Measurements from ENCODE around the gene CNTNAP2. TPM values are rescaled to one million over a fixed set of nuclear protein-coding genes. Genes with fewer than 3 reads are reported as not detected.

The CNTNAP2 gene
- total RNA-seq, 4 donors from 2014 or later: 0.25 to 0.89 (median 0.30) TPM; not detected in 1

DNA sequence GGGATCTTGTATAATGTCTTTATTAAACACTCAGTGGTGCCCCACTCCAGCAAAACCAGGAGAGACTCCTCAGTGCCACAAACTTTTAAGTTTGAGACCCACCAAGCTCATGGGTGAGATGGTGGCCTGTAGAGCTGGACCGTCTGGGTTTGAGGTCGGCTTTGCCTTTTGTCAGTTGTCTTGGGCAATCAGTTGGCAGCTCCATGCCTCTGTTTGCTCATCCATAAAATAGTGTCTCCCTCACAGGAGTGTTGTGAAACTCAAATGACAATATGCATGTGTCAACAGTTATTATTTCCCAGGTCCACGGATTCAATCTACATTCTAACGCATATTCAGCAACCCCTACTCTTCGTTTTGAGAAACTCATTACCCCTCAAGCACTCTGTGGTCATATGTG, 2106.1 kb downstream of the CNTNAP2 start:
- TF ChIP-seq, protein P1, sequence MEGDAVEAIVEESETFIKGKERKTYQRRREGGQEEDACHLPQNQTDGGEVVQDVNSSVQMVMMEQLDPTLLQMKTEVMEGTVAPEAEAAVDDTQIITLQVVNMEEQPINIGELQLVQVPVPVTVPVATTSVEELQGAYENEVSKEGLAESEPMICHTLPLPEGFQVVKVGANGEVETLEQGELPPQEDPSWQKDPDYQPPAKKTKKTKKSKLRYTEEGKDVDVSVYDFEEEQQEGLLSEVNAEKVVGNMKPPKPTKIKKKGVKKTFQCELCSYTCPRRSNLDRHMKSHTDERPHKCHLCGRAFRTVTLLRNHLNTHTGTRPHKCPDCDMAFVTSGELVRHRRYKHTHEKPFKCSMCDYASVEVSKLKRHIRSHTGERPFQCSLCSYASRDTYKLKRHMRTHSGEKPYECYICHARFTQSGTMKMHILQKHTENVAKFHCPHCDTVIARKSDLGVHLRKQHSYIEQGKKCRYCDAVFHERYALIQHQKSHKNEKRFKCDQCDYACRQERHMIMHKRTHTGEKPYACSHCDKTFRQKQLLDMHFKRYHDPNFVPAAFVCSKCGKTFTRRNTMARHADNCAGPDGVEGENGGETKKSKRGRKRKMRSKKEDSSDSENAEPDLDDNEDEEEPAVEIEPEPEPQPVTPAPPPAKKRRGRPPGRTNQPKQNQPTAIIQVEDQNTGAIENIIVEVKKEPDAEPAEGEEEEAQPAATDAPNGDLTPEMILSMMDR (IDR thresholded peaks at IDR 0.05): no peak
- TF ChIP-seq POLR2A (IDR thresholded peaks at IDR 0.05): no peak
- no peak for TF ChIP-seq POLR2AphosphoS5 (IDR thresholded peaks at IDR 0.05)
- TF ChIP-seq EP300 (IDR thresholded peaks at IDR 0.05): no peak
- Histone ChIP-seq H3K27ac (no peak overlapping the region), H3K9me3 (no peaks in the 10 kb centered on the region), H3K4me3 (no peak overlapping the region), H3K36me3 (no peaks in the 10 kb centered on the region), H3K27me3 (no peaks in the 10 kb centered on the region), H3K4me1 (no peaks in the 10 kb centered on the region)
- WGBS: 63% methylated on average over 5 of the region's 5 CpGs
- DNase-seq (ENCODE audit: low spot score in 2 of 2): no peak

DNA sequence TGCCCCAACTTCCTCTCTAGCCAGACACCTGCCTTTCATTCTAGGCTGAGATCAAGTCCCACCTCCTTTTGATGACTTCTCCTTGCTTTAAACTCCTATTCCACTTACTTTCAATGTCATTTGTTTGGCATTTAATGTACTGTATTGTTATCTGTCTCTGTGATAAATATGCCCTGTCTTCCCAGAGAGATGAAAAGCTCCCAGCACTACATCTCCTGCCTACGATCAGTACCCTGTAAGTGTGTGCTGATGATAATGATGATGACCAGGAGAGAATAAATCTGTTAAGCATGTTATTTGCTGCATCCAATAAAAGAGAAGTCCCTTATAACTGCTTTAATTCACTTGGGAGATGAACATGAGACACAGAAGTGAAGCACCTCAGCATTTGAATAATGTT, 2106.6 kb downstream of the CNTNAP2 start:
- TF ChIP-seq POLR2A (IDR thresholded peaks at IDR 0.05) (no peak), POLR2AphosphoS5 (IDR thresholded peaks at IDR 0.05) (no peak), EP300 (IDR thresholded peaks at IDR 0.05) (no peak)
- TF ChIP-seq, protein P1 (IDR thresholded peaks at IDR 0.05): no peak
- Histone ChIP-seq H3K4me1 (no peaks in the 10 kb centered on the region), H3K27ac (no peak overlapping the region), H3K36me3 (no peaks in the 10 kb centered on the region), H3K9me3 (no peaks in the 10 kb centered on the region), H3K27me3 (no peaks in the 10 kb centered on the region), H3K4me3 (no peak overlapping the region)
- no peak for DNase-seq (ENCODE audit: low spot score in 2 of 2)
- WGBS: 84% methylated on average over 1 of the region's 1 CpG

DNA sequence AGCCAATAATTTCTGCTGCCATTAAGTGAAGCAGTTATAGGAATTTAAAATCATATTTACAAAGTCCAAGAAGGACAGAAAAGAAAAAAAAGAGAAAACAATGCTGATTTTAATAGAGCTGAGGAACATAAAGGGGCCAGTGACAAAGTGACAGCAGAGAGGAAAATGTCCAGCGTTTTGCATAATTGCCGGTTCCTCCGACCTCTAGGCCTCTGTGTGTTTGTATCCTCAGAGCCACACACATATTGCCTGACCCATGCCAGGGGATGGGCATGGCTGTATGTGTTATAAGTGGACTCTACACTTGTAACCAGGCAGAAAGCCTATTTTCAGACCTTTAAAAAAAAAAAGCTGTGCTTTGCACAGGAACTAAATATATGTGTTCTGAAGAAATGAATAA, 2107.1 kb downstream of the CNTNAP2 start:
- DNase-seq (ENCODE audit: low spot score in 2 of 2): no peak
- WGBS: 80% methylated on average over 3 of the region's 3 CpGs

DNA sequence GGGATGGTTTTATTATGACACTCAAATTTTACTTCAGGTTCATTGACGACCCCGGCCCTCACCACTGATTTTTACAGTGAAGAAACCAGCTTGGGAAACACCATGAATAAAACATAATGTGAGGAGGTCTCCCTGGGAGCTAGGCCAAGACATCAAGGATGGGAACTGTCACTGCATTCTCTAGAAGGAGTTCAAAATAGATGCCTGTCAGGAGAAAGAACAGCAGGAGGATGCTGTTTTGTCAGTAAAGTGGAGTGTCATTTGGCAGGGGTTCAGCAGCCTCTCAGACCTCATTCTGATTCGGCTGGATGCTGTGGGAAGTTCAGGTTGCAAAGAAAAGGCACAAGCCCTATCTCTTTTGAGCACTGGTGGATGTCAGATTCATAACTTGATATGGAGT, 2113.7 kb downstream of the CNTNAP2 start:
- no peaks in the 10 kb centered on the region for H3K4me1 ChIP-seq
- H3K27me3 ChIP-seq: no peaks in the 10 kb centered on the region
- no peak overlapping the region for H3K4me3 ChIP-seq
- no peak for TF ChIP-seq POLR2A (IDR thresholded peaks at IDR 0.05)
- TF ChIP-seq POLR2AphosphoS5 (IDR thresholded peaks at IDR 0.05): no peak
- TF ChIP-seq, protein P1 (IDR thresholded peaks at IDR 0.05): no peak
- TF ChIP-seq EP300 (IDR thresholded peaks at IDR 0.05): no peak
- no peaks in the 10 kb centered on the region for H3K36me3 ChIP-seq
- no peaks in the 10 kb centered on the region for H3K9me3 ChIP-seq
- no peak for DNase-seq (ENCODE audit: low spot score in 2 of 2)
- no peak overlapping the region for H3K27ac ChIP-seq
- WGBS: 57% methylated on average over 3 of the region's 3 CpGs

More for the DNA sequence above, 2107.1 kb downstream of the CNTNAP2 start:
- H3K4me3 ChIP-seq: no peak overlapping the region
- H3K27me3 ChIP-seq: no peaks in the 10 kb centered on the region
- H3K4me1 ChIP-seq: no peaks in the 10 kb centered on the region
- TF ChIP-seq, protein P1 (IDR thresholded peaks at IDR 0.05): no peak
- TF ChIP-seq POLR2A (IDR thresholded peaks at IDR 0.05): no peak
- no peak for TF ChIP-seq EP300 (IDR thresholded peaks at IDR 0.05)
- TF ChIP-seq POLR2AphosphoS5 (IDR thresholded peaks at IDR 0.05): no peak
- H3K9me3 ChIP-seq: no peaks in the 10 kb centered on the region
- no peak overlapping the region for H3K27ac ChIP-seq
- H3K36me3 ChIP-seq: no peaks in the 10 kb centered on the region

DNA sequence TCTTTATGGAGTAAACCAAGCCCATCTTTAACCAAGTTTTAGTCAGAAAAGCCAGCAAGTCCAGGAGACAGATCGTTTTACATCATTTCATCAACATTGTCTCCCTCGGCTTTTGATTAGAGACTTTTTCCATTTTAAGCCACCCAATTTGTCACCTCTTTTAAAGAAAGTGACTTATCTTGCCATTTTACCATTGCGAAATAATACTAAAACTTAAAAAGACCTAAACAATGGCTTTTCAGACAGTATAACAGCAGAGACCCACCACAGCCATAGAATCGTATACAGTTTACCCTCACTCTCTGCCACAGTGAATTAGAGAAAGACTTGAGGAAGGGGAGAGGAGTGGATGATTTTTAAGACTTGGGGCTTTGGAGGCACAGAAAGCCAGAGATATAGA, 2114.3 kb downstream of the CNTNAP2 start:
- Histone ChIP-seq H3K36me3 (no peaks in the 10 kb centered on the region), H3K27ac (no peak overlapping the region), H3K27me3 (no peaks in the 10 kb centered on the region), H3K9me3 (no peaks in the 10 kb centered on the region), H3K4me3 (no peak overlapping the region), H3K4me1 (no peaks in the 10 kb centered on the region)
- DNase-seq (ENCODE audit: low spot score in 2 of 2): no peak
- WGBS: 86% methylated on average over 4 of the region's 4 CpGs
- TF ChIP-seq POLR2A (IDR thresholded peaks at IDR 0.05) (no peak), EP300 (IDR thresholded peaks at IDR 0.05) (no peak), POLR2AphosphoS5 (IDR thresholded peaks at IDR 0.05) (no peak)
- TF ChIP-seq, protein P1 (IDR thresholded peaks at IDR 0.05): no peak

All from suprapubic skin (tissue), 4 donors.